Right atrium auricular region (tissue), 2 donors: ENCODE results near the gene AAK1. TPM values are rescaled to one million over a fixed set of nuclear protein-coding genes. Genes with fewer than 3 reads are reported as not detected.
"Not testable (repeated sequence)": the region's sequence is repeated elsewhere in the genome, so short reads cannot be mapped to it uniquely, and the experiment has no call there.

Experiments used
- DNase-seq: peaks from one replicate; pipeline ENCODE4 v3.0.0-alpha.2; 2019; ENCODE audit warnings: low spot score
- H3K27ac ChIP-seq, 2 donors: fragments of 200-600 bp; sonication (generic); 1 replicate in 1 of 2; 2 replicates in 1 of 2; pipeline ENCODE4 v1.5.1; 2016 to 2019
- H3K27me3 ChIP-seq, 2 donors: fragments of 200-600 bp; sonication (generic); one replicate each; pipeline versions ENCODE4 v1.5.1 to v1.6.0; 2017 to 2019
- H3K36me3 ChIP-seq: fragments of 200-600 bp; sonication (generic); one replicate; pipeline ENCODE4 v1.5.1; 2016
- H3K4me1 ChIP-seq, 2 donors: fragments of 200-600 bp; sonication (generic); one replicate each; pipeline versions ENCODE4 v1.5.1 to v1.6.0; 2017 to 2019
- H3K4me3 ChIP-seq, 2 donors: fragments of 200-600 bp; sonication (generic); 1 replicate in 1 of 2; 2 replicates in 1 of 2; pipeline ENCODE4 v1.5.1; 2017 to 2019; ENCODE audit warnings: mild to moderate bottlenecking in 1 of 2, moderate library complexity in 1 of 2
- H3K9me3 ChIP-seq, 2 donors: fragments of 200-600 bp; sonication (generic); one replicate each; pipeline ENCODE4 v1.5.1; 2019
- total RNA-seq, 2 donors: library from RNA; depleted of rRNA; stranded (reverse); fragments of >200 nt; gene quantifications; one replicate each; pipeline ENCODE4 v1.1.0, GENCODE V29; 2016
- TF ChIP-seq, protein P1 (sequence below), 2 donors: fragments of 200-600 bp; sonication (generic); IDR thresholded peaks; one replicate each; pipeline ENCODE4 v1.5.1; 2019; ENCODE audit warnings: antibody characterized with exemption in 2 of 2

AAK1 gene
- total RNA-seq, 2 donors from 2014 or later, result 50.4 to 62.6 TPM

DNA sequence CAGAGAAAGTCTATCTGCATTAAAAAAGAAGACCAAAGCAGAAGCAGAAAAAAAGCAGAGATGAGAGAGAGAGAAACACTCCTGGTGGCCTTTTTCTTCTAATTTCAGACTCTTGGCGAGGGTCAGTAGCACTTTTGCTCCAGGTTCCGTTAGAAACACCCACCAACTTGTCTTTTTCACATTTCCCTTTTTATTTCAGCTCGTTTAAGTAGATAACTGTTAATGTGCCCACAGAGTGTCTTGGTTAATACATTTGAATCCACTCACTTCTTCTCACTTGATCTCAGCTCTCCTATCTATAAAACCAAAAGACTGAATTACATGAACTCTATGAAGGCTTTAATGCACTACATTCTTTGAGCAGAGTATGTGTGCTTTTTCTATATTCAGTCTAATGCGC lies 63.1 kb downstream of the AAK1 start:
- no peak for DNase-seq
- peaks cover 0 to 63% of the 10 kb centered on the region in 2 donors for H3K4me1 ChIP-seq
- H3K4me3 ChIP-seq, result no peak overlapping the region
- TF ChIP-seq, protein P1, sequence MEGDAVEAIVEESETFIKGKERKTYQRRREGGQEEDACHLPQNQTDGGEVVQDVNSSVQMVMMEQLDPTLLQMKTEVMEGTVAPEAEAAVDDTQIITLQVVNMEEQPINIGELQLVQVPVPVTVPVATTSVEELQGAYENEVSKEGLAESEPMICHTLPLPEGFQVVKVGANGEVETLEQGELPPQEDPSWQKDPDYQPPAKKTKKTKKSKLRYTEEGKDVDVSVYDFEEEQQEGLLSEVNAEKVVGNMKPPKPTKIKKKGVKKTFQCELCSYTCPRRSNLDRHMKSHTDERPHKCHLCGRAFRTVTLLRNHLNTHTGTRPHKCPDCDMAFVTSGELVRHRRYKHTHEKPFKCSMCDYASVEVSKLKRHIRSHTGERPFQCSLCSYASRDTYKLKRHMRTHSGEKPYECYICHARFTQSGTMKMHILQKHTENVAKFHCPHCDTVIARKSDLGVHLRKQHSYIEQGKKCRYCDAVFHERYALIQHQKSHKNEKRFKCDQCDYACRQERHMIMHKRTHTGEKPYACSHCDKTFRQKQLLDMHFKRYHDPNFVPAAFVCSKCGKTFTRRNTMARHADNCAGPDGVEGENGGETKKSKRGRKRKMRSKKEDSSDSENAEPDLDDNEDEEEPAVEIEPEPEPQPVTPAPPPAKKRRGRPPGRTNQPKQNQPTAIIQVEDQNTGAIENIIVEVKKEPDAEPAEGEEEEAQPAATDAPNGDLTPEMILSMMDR (IDR thresholded peaks at IDR 0.05), result no peak
- H3K9me3 ChIP-seq, result no peaks in the 10 kb centered on the region
- H3K36me3 ChIP-seq, result no peaks in the 10 kb centered on the region
- H3K27me3 ChIP-seq, result no peaks in the 10 kb centered on the region
- no peak overlapping the region for H3K27ac ChIP-seq

DNA sequence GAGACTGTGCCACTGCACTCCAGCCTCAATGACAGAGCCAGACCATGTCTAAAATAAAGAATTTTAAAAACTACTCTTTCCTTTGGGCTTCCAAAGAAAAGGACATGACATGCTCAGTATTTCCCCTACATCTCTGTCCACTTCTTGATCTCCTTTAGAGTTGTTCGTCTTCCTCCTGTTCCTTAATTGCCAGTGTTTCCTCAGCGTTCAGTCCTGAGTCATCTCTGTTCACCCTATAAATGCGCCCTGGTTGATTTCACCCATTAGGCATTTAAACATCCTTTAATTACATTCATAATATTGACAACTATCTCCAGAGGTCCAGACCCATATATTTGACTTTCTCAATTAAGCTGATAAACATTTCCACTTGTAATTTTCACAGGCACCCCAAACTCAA lies 64.0 kb downstream of the AAK1 start:
- H3K4me3 ChIP-seq, result no peak overlapping the region
- H3K4me1 ChIP-seq, result peaks cover 0 to 60% of the 10 kb centered on the region in 2 donors
- no peaks in the 10 kb centered on the region for H3K27me3 ChIP-seq
- no peak for DNase-seq
- no peaks in the 10 kb centered on the region for H3K9me3 ChIP-seq
- no peaks in the 10 kb centered on the region for H3K36me3 ChIP-seq
- no peak overlapping the region for H3K27ac ChIP-seq
- TF ChIP-seq, protein P1 (IDR thresholded peaks at IDR 0.05), result no peak

- H3K27ac ChIP-seq, result no peak overlapping the region
- H3K36me3 ChIP-seq, result no peaks in the 10 kb centered on the region
- no peak for DNase-seq
- H3K4me1 ChIP-seq, result peaks cover 0 to 48% of the 10 kb centered on the region in 2 donors
- H3K9me3 ChIP-seq, result no peaks in the 10 kb centered on the region
- no peak overlapping the region for H3K4me3 ChIP-seq
- H3K27me3 ChIP-seq, result no peaks in the 10 kb centered on the region
- TF ChIP-seq, protein P1 (IDR thresholded peaks at IDR 0.05), result no peak
Observed at GRCh38 chr2:69578198-69578540, 65.4 kb downstream of the AAK1 start.

- no peaks in the 10 kb centered on the region for H3K27me3 ChIP-seq
- DNase-seq, result no peak
- TF ChIP-seq, protein P1 (IDR thresholded peaks at IDR 0.05), result no peak
- H3K36me3 ChIP-seq, result no peaks in the 10 kb centered on the region
- peaks cover 0 to 47% of the 10 kb centered on the region in 2 donors for H3K4me1 ChIP-seq
- H3K4me3 ChIP-seq, result no peak overlapping the region
- no peak overlapping the region for H3K27ac ChIP-seq
- no peaks in the 10 kb centered on the region for H3K9me3 ChIP-seq
Observed at GRCh38 chr2:69577467-69578197, 65.9 kb downstream of the AAK1 start.

GRCh38 chr2:69576880-69577279 lies 66.7 kb downstream of the AAK1 start:
- Histone ChIP-seq H3K4me1 (peaks cover 0 to 44% of the 10 kb centered on the region in 2 donors), H3K36me3 (no peaks in the 10 kb centered on the region), H3K9me3 (no peaks in the 10 kb centered on the region), H3K27ac (no peak overlapping the region), H3K27me3 (no peaks in the 10 kb centered on the region), H3K4me3 (no peak overlapping the region)
- TF ChIP-seq, protein P1 (IDR thresholded peaks at IDR 0.05), result no peak
- no peak for DNase-seq

DNA sequence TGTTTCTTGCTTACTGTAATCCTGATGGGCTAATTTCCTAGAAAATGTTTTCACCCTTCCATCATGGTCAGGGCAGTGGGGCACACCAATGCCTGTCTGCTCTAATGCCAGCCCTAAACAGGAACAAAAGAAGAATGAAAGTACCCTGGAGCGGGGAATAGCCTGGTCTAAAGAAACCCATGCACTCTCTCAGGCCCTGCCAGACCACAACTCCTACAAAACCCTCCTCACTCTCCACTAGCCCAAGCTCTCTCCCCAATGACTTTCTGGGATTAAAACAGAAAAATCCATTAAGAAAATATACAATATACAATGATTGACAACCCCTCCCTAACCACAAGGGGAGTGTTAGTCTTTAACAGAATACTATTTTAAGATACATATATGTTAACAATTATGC lies 67.6 kb downstream of the AAK1 start:
- TF ChIP-seq, protein P1 (IDR thresholded peaks at IDR 0.05), result no peak
- H3K4me3 ChIP-seq, result no peak overlapping the region
- DNase-seq, result no peak
- H3K4me1 ChIP-seq, result peaks cover 0 to 44% of the 10 kb centered on the region in 2 donors
- H3K36me3 ChIP-seq, result no peaks in the 10 kb centered on the region
- H3K27ac ChIP-seq, result no peak overlapping the region
- no peaks in the 10 kb centered on the region for H3K27me3 ChIP-seq
- H3K9me3 ChIP-seq, result no peaks in the 10 kb centered on the region

- not testable (repeated sequence) for H3K36me3 ChIP-seq, H3K4me3 ChIP-seq, H3K9me3 ChIP-seq, H3K27me3 ChIP-seq, DNase-seq, H3K27ac ChIP-seq
- H3K4me1 ChIP-seq, result peaks cover 0 to 48% of the 10 kb centered on the region in 2 donors
Observed at GRCh38 chr2:69575371-69575770, 68.2 kb downstream of the AAK1 start.
